ENCODE data around the gene GLIS2.

The GLIS2 gene

DNA sequence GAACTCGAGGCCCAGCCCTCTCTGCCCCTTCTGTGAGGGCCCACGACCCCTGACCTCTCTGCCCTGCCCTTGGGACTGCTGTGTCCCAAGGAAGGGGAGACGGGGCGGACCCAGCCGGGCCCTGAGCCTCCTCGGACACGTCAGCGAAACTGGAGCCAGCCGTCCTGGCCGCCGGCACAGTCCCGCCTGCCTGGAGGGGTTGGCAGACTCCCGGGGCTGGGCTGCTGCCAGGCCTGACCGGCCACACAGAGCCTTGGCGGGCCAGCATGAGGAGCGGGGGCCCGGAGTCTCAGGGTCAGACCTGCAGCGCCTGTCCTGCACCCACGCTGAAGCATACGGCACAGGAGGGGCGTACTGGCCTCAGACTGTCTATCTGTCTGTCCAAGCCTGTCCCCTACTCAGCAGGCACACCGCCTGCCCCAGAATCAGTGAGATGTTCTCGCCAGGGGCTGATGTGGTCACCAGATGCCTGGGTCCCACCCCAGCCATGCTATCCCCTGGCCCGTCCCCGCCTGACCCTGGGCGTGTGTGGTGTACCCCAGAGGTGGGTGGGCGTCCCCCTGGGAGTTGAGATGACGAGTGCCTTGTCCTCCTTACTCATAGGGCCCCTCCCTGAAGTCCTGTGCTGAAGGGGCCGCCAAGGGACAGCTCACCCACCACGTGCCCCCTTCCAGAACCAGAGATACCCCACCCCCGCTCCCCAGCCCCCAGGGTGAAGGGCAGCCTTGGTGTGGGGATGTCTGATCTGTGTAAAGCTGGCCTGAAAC, 60.4 kb downstream of the GLIS2 start:
- Histone ChIP-seq H3K27ac (no peak overlapping the region), H3K27me3 (ENCODE audit: insufficient read depth, low read depth, severe bottlenecking) (no peaks in the 10 kb centered on the region), H3K36me3 (no peaks in the 10 kb centered on the region), H3K4me3 (ENCODE audit: low read depth, low read length) (no peak overlapping the region), H3K9me3 (ENCODE audit: severe bottlenecking) (no peaks in the 10 kb centered on the region)
- TF ChIP-seq, protein P1, sequence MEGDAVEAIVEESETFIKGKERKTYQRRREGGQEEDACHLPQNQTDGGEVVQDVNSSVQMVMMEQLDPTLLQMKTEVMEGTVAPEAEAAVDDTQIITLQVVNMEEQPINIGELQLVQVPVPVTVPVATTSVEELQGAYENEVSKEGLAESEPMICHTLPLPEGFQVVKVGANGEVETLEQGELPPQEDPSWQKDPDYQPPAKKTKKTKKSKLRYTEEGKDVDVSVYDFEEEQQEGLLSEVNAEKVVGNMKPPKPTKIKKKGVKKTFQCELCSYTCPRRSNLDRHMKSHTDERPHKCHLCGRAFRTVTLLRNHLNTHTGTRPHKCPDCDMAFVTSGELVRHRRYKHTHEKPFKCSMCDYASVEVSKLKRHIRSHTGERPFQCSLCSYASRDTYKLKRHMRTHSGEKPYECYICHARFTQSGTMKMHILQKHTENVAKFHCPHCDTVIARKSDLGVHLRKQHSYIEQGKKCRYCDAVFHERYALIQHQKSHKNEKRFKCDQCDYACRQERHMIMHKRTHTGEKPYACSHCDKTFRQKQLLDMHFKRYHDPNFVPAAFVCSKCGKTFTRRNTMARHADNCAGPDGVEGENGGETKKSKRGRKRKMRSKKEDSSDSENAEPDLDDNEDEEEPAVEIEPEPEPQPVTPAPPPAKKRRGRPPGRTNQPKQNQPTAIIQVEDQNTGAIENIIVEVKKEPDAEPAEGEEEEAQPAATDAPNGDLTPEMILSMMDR (IDR thresholded peaks at IDR 0.05; ENCODE audit: low read depth, low read length), result no peak
- no peak for DNase-seq

DNA sequence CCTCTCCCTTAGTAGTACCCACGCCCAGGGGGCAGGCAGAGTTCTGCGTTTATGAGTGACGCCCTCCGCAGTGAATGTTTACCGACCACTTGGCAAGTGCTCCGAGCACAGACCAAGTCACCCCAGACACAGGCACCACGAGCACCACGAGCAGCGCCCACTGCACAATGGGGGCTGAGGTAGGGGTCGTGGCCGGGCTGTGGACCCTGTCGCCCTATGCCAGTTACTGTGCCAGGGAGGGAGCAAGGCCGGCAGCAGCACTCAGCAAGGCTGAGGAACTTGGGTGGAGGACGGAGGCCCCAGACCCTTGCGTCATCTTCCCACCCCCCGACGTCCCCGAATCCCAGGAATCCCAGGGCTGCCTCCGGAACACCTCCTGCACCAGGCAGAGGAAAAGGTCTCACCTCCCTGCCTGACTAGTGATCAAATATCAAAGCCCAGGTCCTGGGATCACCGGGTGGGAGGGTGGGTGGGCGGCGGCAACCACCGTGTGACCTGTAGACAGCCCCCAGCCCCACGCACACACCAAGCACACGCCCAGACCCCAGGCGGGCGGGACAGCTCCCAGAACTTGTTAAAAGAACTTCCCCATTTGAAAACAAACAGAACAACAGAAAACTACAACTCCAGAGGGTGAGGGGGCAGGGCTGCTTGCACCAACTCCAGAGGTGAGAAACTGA, 61.2 kb downstream of the GLIS2 start:
- Histone ChIP-seq H3K9me3 (ENCODE audit: severe bottlenecking) (no peaks in the 10 kb centered on the region), H3K36me3 (no peaks in the 10 kb centered on the region), H3K27me3 (ENCODE audit: insufficient read depth, low read depth, severe bottlenecking) (no peaks in the 10 kb centered on the region), H3K27ac (no peak overlapping the region), H3K4me3 (ENCODE audit: low read depth, low read length) (no peak overlapping the region)
- TF ChIP-seq, protein P1 (IDR thresholded peaks at IDR 0.05; ENCODE audit: low read depth, low read length), result no peak
- no peak for DNase-seq

DNA sequence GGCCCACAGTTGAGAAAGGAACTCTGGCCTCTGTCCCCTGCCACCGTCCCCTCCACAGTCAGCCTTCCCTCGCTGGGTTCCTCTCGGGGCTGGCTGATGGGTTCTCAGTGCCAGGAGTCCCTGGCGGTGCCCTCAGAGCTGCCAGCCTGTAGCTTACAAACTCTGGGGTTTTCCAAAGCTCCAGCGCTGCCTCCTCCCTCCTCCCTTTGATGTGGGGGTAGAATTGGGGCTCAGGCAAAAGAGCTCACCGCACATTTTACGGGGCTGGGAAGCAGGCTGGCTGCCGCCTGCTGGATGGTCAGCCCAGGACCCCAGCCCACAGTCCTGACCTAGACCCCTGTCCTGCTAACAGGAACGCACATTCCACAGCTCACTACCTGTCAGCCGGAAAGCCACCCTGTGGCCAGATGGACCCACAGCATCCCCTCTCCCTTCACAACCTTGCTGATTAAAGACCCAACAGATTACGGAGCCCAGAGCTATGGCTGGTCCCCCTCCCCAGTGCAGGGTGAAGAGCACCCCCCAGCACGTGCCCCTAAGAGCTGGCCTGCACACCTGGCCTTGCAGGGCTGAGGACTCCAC, 61.8 kb downstream of the GLIS2 start:
- Histone ChIP-seq H3K27me3 (ENCODE audit: insufficient read depth, low read depth, severe bottlenecking) (no peaks in the 10 kb centered on the region), H3K9me3 (ENCODE audit: severe bottlenecking) (no peaks in the 10 kb centered on the region), H3K36me3 (no peaks in the 10 kb centered on the region), H3K27ac (no peak overlapping the region), H3K4me3 (ENCODE audit: low read depth, low read length) (no peak overlapping the region)
- DNase-seq, result peak; percentile 30
- TF ChIP-seq, protein P1 (IDR thresholded peaks at IDR 0.05; ENCODE audit: low read depth, low read length), result peak; percentile 62

DNA sequence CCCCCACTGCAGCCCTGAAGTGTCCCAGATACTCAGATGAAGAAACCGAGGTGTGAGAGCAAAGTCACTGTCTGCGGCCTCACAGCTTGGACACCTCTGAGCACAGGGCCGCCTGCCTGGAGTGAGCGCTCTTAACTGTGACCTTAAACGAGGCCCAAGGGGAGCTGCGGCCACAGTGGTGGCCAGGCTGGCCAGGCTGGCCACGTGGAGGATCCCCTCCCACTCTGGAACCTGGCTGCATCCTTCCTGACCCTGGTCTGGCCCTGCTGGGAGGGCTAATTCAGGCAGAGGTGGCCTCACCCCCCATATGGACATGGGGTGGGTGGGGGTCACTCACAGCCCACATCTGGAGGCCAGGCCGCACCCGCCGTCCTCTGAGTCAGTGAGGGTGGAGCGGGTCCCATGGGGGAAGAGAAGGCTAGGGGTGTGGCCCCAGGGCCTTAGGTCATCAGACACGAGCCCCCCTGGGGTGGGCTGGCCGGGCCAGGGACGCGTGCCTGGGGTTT, 62.3 kb downstream of the GLIS2 start:
- Histone ChIP-seq H3K36me3 (no peaks in the 10 kb centered on the region), H3K27ac (peak overlapping the region; percentile 10; the same call in 1 of the 2 replicates), H3K27me3 (ENCODE audit: insufficient read depth, low read depth, severe bottlenecking) (no peaks in the 10 kb centered on the region), H3K9me3 (ENCODE audit: severe bottlenecking) (no peaks in the 10 kb centered on the region), H3K4me3 (ENCODE audit: low read depth, low read length) (no peak overlapping the region)
- no peak for DNase-seq
- TF ChIP-seq, protein P1 (IDR thresholded peaks at IDR 0.05; ENCODE audit: low read depth, low read length), result no peak

DNA sequence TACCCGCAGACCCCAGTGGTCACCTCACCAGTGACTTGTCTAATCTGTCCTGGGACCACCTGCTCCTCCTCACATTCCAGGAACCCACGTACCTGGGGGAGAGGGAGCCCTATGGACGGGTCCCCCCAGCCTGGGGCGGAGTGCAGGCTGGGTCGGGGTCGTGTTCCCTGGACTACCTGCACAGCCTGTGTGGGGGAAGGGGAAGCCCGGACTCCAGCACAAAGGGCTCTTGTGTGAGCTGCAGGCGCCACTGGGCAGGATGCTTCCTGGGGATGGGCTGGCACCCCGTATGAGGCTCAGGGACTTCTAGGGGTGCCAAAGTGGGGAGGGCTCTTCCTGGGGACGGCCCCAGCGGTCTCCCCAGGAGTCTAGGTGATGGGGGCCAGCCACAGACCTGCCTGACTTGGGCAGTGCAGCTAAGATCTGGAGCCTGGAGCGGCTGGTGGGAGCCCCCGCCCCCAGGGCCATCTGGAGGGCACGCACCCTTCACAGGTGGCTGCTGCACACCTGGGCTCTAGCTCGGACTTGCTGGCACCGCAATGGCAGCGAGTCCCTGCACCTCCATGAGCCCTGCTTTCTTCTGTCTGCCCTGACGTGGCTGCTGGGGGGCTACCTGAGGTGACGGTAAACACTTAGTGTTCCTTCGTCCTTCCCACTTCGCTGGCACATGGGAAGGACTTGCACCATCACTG, 63.3 kb downstream of the GLIS2 start:
- H3K36me3 ChIP-seq, result no peaks in the 10 kb centered on the region
- H3K4me3 ChIP-seq (ENCODE audit: low read depth, low read length), result no peak overlapping the region
- no peak overlapping the region for H3K27ac ChIP-seq
- no peaks in the 10 kb centered on the region for H3K27me3 ChIP-seq (ENCODE audit: insufficient read depth, low read depth, severe bottlenecking)
- TF ChIP-seq, protein P1 (IDR thresholded peaks at IDR 0.05; ENCODE audit: low read depth, low read length), result no peak
- no peak for DNase-seq
- no peaks in the 10 kb centered on the region for H3K9me3 ChIP-seq (ENCODE audit: severe bottlenecking)

Measured in WERI-Rb-1 (cell line).